22Rv1 (cell line): ENCODE results near the gene ZNF516.

Experiments used
- H3K27ac ChIP-seq: fragments of 450-650 bp; 2 replicates; pipeline ENCODE4 v1.5.1; 2017
- ZFX ChIP-seq: fragments of 450-650 bp; IDR thresholded peaks from 2 replicates; pipeline ENCODE4 v1.6.1; 2017; ENCODE audit warnings: antibody characterized with exemption, borderline replicate concordance
- TF ChIP-seq, protein P1 (sequence below): fragments of 450-650 bp; IDR thresholded peaks from 2 replicates; pipeline ENCODE4 v1.5.1; 2017; ENCODE audit warnings: mild to moderate bottlenecking

The ZNF516 gene

DNA sequence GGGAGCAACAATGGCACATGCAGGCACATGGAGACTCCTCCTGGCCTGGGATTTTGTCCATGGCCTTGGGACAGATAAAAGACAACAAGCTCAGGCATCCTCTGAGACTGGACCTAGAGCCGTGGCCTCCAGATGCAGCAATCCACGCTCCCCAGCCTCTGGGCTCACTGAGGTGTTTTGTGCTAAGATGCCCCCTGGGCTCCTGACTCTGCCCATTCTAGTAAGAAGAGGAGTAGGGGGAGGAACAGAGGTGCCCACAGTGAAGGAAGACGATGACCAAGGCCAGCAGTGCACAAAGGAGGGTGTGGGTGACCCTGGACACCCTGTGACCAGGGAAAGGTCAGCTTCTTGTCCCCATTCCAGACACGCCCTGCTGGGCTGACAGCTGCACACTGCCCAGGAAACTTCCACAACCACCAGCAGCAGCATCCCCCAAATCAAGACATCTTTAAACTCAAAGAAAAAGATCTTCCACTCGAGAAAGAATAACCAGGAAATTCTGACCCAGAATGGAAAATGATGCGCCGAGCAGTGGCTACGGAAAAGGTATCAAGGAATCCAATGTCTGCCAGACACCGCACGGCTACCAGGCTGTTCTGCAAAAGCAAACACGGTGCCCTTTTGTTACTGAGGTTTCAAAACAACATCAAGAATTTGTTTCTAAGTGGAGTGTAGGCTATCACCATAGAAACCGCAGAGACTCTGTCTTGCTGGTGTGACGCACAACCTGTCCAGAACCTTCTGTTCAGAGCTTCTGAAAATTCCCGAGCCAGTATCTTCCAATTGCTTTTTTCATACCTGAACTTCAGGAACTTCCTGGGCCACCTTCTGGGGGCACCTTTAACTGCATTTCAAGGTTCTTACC, 65.5 kb downstream of the ZNF516 start:
- no peak for TF ChIP-seq ZFX
- TF ChIP-seq, protein P1, sequence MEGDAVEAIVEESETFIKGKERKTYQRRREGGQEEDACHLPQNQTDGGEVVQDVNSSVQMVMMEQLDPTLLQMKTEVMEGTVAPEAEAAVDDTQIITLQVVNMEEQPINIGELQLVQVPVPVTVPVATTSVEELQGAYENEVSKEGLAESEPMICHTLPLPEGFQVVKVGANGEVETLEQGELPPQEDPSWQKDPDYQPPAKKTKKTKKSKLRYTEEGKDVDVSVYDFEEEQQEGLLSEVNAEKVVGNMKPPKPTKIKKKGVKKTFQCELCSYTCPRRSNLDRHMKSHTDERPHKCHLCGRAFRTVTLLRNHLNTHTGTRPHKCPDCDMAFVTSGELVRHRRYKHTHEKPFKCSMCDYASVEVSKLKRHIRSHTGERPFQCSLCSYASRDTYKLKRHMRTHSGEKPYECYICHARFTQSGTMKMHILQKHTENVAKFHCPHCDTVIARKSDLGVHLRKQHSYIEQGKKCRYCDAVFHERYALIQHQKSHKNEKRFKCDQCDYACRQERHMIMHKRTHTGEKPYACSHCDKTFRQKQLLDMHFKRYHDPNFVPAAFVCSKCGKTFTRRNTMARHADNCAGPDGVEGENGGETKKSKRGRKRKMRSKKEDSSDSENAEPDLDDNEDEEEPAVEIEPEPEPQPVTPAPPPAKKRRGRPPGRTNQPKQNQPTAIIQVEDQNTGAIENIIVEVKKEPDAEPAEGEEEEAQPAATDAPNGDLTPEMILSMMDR, result no peak
- no peak overlapping the region for H3K27ac ChIP-seq

DNA sequence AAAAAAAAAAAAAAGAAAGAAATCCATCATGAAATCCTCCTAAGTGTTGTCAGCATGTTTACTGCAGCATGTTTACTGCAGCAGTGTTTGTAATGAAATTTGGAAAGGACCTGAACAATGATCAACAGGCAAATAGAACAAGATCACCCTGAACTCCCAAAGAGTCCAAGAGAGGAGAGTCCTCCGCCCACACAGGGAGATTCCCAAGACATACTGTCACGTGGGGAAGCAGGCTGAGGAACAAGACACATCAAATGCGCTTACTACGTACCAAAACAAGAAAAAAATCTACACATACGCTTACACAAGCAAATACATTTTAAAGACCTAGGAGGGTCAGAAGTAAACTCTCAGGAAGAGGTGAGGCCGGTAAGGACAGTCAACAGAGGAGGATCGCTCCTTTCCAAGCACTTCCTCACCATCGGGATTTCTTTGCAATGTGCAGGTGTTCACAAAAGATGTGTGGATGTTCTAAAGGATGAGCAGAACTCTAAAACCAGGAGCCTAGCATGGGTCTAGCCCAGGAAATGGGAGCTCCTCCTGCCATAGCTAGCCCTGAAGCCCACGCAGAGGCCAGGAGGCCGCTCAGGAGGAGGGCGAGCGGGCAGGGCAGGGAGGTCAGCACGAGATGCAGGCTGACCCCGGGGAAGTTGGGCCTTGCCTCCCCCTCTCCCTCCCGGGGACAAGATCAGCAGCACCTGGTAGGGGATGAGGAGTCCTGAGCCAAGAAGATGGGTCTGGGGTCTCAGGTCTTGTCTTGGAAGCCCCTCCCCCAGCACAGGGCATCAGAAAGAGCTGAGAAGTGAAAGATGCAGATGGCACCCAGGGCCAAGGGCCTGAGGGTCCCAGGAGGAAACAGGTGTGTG, 66.4 kb downstream of the ZNF516 start:
- TF ChIP-seq ZFX, result no peak
- TF ChIP-seq, protein P1, result no peak
- H3K27ac ChIP-seq, result no peak overlapping the region

DNA sequence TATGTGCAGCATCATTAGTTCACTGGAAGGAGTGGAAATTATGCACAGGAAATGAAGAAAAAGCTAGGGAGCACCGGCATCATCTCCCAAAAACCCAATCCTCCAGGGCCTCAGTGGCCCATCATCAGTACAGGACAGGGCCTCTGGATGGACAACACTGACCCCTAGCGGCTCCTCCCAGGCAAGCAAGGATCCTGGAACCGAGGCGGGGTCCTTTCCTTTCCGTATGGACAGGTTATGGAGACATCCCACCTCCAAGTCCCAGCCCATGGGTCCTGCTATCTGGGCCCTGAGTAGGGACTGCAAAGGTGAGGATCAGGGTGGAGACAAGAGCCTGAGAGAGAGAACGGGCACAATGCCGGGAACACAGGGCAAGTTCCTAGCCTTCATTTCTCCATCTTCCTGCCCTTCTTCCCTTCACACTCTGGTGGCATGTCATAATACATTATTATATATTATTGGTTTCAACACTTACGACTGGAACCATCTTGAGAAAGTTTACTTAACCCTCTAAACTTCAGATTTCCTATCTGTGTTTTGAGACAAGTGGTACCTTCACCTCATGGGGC, 68.2 kb downstream of the ZNF516 start:
- TF ChIP-seq ZFX, result no peak
- TF ChIP-seq, protein P1, result peak; percentile 82
- H3K27ac ChIP-seq, result no peak overlapping the region

DNA sequence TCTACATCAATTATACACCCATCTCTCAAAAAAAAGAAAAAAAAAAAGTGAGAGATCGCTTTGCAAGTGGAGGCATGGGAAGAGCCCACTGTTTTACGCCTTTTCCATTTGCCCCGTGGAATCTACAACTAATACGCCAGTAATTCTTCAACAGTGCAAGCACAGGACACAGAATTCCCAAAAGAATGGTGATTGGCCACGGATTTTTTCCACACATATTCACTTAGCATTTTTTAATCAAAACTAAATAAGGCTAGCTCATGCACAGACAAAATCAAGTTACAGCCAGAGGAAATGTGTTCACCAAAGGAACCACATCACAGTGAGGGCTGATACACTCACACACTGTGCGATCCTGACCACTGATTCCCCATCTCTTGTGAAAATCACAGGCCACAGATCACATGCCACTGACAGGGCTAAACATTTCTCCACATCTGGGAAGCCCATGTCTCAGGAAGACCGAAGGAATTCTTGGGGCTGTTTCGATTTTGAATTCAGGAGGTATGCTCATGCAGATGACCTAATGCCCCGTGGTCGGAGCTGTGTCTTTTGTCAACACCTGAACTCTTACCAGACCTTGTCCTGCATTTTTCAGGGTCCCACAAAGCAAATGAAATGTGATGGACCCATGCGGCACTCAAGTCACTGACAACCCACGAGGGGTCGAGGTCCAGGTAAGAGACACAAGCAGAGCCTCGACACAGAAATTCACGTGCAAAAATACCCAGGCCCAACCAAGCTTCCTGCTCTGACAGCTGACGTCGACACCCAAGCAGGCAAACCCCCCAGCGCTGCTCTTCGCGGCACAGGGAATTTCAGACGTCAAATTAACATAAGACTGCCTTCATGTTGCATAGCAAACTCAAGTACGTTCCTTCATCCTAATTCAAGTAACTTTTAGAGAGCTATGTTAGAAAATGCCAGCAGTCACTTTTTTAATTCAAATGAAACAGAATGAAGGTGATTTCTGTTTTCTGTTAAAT, 69.6 kb downstream of the ZNF516 start:
- H3K27ac ChIP-seq, result no peak overlapping the region
- no peak for TF ChIP-seq ZFX
- TF ChIP-seq, protein P1, result no peak

DNA sequence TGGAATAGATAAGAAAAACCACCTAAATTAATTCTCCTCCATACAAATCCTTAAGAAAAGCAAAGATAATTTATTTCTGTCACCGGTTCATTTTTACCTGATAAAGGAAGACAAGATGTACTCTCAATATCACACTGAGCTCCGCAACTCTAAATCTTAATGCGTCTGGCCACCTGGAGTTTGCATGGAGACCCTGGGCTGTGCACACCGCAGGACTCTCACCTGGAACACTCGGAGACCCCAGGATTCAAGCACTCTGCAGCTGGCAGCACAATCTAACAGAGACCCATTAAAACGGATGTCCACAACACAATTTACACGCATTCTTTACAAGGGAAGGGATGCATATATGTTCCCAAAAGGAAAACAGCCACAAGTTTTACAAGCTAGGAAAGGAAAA, 72.2 kb downstream of the ZNF516 start:
- no peak overlapping the region for H3K27ac ChIP-seq
- TF ChIP-seq, protein P1, result no peak
- TF ChIP-seq ZFX, result no peak

DNA sequence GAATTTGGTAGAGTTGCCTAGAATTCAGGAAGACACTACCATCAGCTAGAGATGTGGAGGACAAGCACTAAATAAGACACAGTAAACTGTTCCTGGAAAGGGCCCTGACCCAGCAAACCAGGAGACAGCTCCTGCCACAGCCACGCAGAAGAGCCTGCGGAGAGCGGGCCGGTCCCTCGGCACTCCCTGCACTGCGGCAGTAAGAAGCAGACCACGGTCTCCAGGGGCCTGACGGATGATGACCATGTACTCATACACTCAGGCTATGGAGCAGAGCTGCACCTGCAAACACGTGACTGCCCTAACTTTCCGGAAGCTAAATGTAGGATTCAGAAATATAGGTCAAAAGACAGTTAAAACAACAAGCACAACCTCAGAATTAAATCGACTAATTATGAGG, 72.9 kb downstream of the ZNF516 start:
- TF ChIP-seq, protein P1, result no peak
- no peak for TF ChIP-seq ZFX
- no peak overlapping the region for H3K27ac ChIP-seq
